ENCODE measurements around the gene INTS1. TPM values are rescaled to one million over a fixed set of nuclear protein-coding genes. Genes with fewer than 3 reads are reported as not detected.
A peak's percentile ranks its signal among the peaks of the same experiment; 100 is the strongest.

INTS1 gene
- polyA plus RNA-seq, 3 donors = 5.5 to 64.3 (median 7.3) TPM

- H3K27ac Mint-ChIP-seq = peak overlapping the region in 2 of 7 donors; percentile 30 to 33
- Histone ChIP-seq H3K4me2 (replicated peaks; ENCODE audit: extremely low read depth, low read length, poor library complexity, severe bottlenecking) (no peak overlapping the region), H3K27ac (ENCODE audit: low read depth in 1 of 2, low read length in 2 of 2) (no peak overlapping the region), H4K20me1 (ENCODE audit: insufficient read depth, low read length) (no peaks in the 10 kb centered on the region), H3K4me3 (replicated peaks in 1 of 3; ENCODE audit: low read depth in 2 of 3, low read length in 3 of 3) (no peak overlapping the region), H3K9me3 (replicated peaks in 1 of 2; ENCODE audit: control insufficient read depth in 1 of 2, insufficient read depth in 1 of 2, low read length in 2 of 2) (no peaks in the 10 kb centered on the region), H2AFZ (ENCODE audit: insufficient read depth, low read depth, low read length, poor library complexity, severe bottlenecking) (no peak overlapping the region), H3K4me1 (ENCODE audit: control insufficient read depth in 1 of 2, insufficient read depth in 2 of 2, low read length in 2 of 2) (no peaks in the 10 kb centered on the region), H3K9ac (ENCODE audit: insufficient read depth, low read length, poor library complexity, severe bottlenecking) (no peak overlapping the region), H3K27me3 (ENCODE audit: control insufficient read depth in 2 of 2, insufficient read depth in 2 of 2, low read length in 2 of 2) (no peaks in the 10 kb centered on the region), H3K36me3 (replicated peaks in 1 of 2; ENCODE audit: control insufficient read depth in 1 of 2, insufficient read depth in 2 of 2, low read length in 2 of 2) (no peaks in the 10 kb centered on the region), H3K79me2 (ENCODE audit: insufficient read depth, low read length) (peaks cover 2% of the 10 kb centered on the region)
- no peaks in the 10 kb centered on the region for H3K27me3 Mint-ChIP-seq (ENCODE audit: low read depth in 3 of 3)
- DNase-seq = no peak
- H3K4me3 Mint-ChIP-seq = no peak overlapping the region
- intact Hi-C loops (cut with micrococcal nuclease) = no loop called here
- no peak for TF ChIP-seq CTCF (IDR thresholded peaks at IDR 0.05)
- no peaks in the 10 kb centered on the region for H3K4me1 Mint-ChIP-seq
- WGBS (ENCODE audit: insufficient coverage) = 85% methylated on average over 8 of the region's 18 CpGs
- H3K9me3 Mint-ChIP-seq = no peaks in the 10 kb centered on the region
- no peaks in the 10 kb centered on the region for H3K36me3 Mint-ChIP-seq
These were observed 53.8 kb downstream of the INTS1 start for GRCh38 chr7:1450431-1450830.

DNA sequence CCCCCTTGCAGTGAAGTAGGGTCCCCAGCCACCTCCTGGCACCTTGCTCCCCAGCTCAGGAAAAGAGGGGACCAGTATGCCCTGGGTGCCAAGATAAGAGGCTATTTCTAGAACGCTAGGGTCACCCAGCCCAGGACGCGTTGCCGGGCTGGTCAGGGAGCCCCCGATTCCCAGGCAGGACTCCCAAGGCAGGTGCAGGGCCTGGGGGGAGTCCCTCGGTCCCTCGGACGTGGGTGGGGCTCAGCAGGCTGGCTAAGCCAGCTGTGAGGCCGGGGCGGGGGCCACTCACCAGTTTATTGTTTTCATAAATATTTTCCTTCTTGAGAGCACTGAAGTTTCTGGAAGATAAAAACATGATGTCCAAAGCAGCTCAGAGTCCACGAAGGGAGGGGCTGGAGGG is 54.2 kb downstream of the INTS1 start:
- TF ChIP-seq CTCF (IDR thresholded peaks at IDR 0.05) = no peak
- no peaks in the 10 kb centered on the region for H3K4me1 ChIP-seq (ENCODE audit: control insufficient read depth in 1 of 2, insufficient read depth in 2 of 2, low read length in 2 of 2)
- H3K36me3 Mint-ChIP-seq = no peaks in the 10 kb centered on the region

More for the DNA sequence above, 54.2 kb downstream of the INTS1 start:
- H3K79me2 ChIP-seq (ENCODE audit: insufficient read depth, low read length) = peaks cover under 1% of the 10 kb centered on the region
- 97% methylated on average over 6 of the region's 11 CpGs for WGBS (ENCODE audit: insufficient coverage)
- H3K27ac ChIP-seq (ENCODE audit: low read depth in 1 of 2, low read length in 2 of 2) = no peak overlapping the region
- intact Hi-C loops (cut with micrococcal nuclease) = no loop called here
- H3K4me2 ChIP-seq (replicated peaks; ENCODE audit: extremely low read depth, low read length, poor library complexity, severe bottlenecking) = no peak overlapping the region
- H3K9me3 ChIP-seq (replicated peaks in 1 of 2; ENCODE audit: control insufficient read depth in 1 of 2, insufficient read depth in 1 of 2, low read length in 2 of 2) = no peaks in the 10 kb centered on the region
- H3K9ac ChIP-seq (ENCODE audit: insufficient read depth, low read length, poor library complexity, severe bottlenecking) = no peak overlapping the region
- no peak overlapping the region for H2AFZ ChIP-seq (ENCODE audit: insufficient read depth, low read depth, low read length, poor library complexity, severe bottlenecking)
- no peaks in the 10 kb centered on the region for H3K27me3 ChIP-seq (ENCODE audit: control insufficient read depth in 2 of 2, insufficient read depth in 2 of 2, low read length in 2 of 2)
- no peaks in the 10 kb centered on the region for H3K27me3 Mint-ChIP-seq (ENCODE audit: low read depth in 3 of 3)
- H3K36me3 ChIP-seq (replicated peaks in 1 of 2; ENCODE audit: control insufficient read depth in 1 of 2, insufficient read depth in 2 of 2, low read length in 2 of 2) = no peaks in the 10 kb centered on the region
- H3K4me3 ChIP-seq (replicated peaks in 1 of 3; ENCODE audit: low read depth in 2 of 3, low read length in 3 of 3) = no peak overlapping the region
- H4K20me1 ChIP-seq (ENCODE audit: insufficient read depth, low read length) = no peaks in the 10 kb centered on the region
- H3K4me1 Mint-ChIP-seq = no peaks in the 10 kb centered on the region
- no peaks in the 10 kb centered on the region for H3K9me3 Mint-ChIP-seq
- no peak for DNase-seq
- H3K4me3 Mint-ChIP-seq = no peak overlapping the region
- H3K27ac Mint-ChIP-seq = no peak overlapping the region
